ENCODE measurements around the gene RAB10. TPM values are rescaled to one million over a fixed set of nuclear protein-coding genes. Genes with fewer than 3 reads are reported as not detected.

Gene RAB10
- total RNA-seq: 185 TPM

DNA sequence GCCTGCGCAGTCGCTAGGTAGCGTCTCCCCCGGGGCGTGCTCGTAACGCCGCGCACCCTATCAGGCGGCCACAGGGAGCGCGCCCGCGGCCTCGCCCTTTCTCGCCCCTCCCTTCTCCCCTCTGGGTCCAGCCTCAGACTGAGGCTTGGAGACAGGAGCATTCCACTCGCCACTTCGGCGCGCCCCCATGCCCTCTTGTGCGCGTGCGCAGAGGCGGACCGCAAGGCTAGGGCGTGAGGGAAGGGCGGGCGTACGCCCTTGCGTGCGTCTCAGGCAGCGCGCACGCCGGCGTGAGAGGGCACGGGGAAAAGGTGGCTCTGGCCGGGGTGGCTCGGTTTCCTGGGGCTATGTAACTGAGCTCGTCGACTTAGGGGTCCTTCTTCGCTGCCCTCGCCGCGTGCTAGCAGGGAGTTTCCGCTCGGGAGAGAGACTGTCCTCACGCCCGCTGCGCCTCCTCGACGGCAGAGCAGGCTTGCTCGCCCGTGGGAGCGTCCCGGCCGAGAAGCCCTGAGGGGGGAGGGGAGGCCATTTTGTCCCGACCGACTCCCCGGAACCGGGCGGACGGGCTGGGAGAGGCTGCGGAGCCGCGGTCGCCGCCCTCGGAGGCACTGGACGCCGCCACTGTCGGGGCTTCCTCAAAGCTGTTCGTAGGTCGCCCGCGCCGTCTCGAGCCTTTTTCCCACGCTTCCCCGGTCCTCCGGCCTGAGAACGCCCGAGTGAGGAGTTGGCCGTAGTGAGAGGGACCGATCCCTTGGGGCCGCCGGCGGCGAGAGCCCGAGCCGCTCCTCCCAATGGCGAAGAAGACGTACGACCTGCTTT, at the start of gene RAB10:
TSS of gene RAB10 (plus strand) at position 267 of the 819 bp plus-strand sequence. CDS start at position 792, 525 bp downstream.

DNA sequence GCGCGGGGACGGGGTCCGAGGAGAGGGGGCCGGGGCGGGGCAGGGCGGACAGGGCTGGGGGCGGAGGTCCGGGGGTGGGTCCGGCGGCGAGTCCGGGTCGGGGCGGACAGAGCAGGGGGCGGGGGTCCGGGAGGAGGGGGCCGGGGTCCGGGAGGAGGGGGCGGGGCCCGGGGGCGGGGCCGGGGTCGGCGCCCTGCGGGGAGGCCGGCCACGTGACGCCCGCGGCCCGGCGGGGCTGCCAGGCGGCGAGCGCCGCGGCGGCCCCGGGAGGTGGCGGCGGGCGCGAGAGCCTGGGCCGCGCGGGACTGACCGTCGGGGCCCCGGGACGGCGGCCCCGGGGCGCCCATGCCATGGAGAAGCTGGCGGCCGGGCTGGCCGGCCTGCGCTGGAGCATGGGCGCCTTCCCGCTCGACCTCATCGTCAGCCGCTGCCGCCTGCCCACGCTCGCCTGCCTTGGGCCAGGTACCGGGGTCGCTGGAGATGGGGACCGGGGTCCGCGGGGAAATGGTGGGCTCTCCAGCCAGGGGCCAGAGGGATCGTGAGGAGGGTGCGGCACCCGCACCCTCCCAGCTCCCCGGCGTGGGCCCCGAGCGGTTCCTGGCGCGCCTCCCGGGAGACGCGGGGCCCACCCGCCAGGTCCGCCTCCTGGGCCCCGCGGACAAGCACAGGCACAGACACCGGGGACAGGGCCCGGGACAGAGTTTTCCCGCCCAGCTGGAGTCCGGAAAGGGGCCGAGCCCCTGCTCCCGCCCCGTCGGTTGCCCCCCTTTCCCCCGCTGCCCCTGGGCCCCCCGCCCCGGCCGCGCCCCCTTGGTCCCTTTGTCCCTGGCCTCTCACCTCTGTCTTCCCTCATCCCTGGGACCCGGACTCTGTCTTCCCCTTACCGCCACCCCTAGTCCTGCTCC, 139.2 kb downstream of the RAB10 start, which contains the start of gene GAREM2:
TSS of gene GAREM2 (plus strand) at position 218 of the 905 bp plus-strand sequence. CDS start at position 351, 133 bp downstream.

Small RNA genes lying within 50 kb of the gene (small RNA-seq; reads per million reads assigned to genes)
- gene RNU6-942P (not detected), gene UQCRHP2 (not detected)

Other genes starting within 250 kb of the RAB10 start
- 7.2 TPM for gene ASXL2, start 155.6 kb upstream of the RAB10 start, total RNA-seq
- 133 TPM for gene KIF3C, start 51.6 kb upstream of the RAB10 start, total RNA-seq
- gene GAREM2, start 139.0 kb downstream of the RAB10 start, total RNA-seq: 17.3 TPM
- gene HADHA, start 210.5 kb downstream of the RAB10 start, total RNA-seq: 89.7 TPM
- 58.1 TPM for gene HADHB, start 210.9 kb downstream of the RAB10 start, total RNA-seq

Measured in diencephalon (tissue), 1 donor.